Fibroblast of the aortic adventitia (primary cell): ENCODE results near the gene RFX7. TPM values are rescaled to one million over a fixed set of nuclear protein-coding genes. Genes with fewer than 3 reads are reported as not detected.
A peak's percentile ranks its signal among the peaks of the same experiment; 100 is the strongest.

Source experiments
- DNase-seq: peaks from one replicate; pipeline ENCODE4 v3.0.0-alpha.2; 2010; ENCODE audit warnings: low read depth
- H3K4me3 ChIP-seq: 2 replicates; pipeline ENCODE4 v1.5.1; 2011; ENCODE audit warnings: low read depth, mild to moderate bottlenecking, control low read depth, low read length, moderate library complexity
- total RNA-seq: library from RNA; depleted of rRNA; stranded (reverse); fragments of >200 nt; gene quantifications from 2 replicates; pipeline ENCODE4 v1.2.3, GENCODE V29; 2012; ENCODE audit warnings: low replicate concordance
- TF ChIP-seq, protein P1 (sequence below): IDR thresholded peaks from 2 replicates; pipeline ENCODE4 v1.5.1; 2011; ENCODE audit warnings: mild to moderate bottlenecking, low read length, control low read depth, inconsistent platforms; ENCODE audit not compliant: insufficient read depth

Gene RFX7
- total RNA-seq, 1 donor, result 9.5 TPM

DNA sequence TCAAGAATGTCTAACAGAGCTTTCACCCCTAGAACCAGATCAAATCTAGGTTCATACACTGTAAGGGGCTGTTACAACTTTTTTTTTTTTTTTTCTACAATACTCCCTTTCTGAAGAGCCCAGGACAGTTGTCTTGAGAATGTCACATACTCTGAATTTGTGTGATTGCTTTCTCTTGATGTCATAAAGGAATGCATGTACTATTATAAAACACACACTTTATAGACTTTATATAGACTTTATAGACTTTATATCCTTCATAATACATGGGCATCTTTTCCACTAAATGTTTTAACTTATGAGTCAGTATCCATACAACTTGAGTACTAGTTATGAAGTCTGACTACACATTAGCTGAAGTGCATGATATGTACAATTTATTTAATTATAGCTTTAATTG lies 26.3 kb downstream of the RFX7 start:
- no peak overlapping the region for H3K4me3 ChIP-seq
- no peak for DNase-seq
- TF ChIP-seq, protein P1, sequence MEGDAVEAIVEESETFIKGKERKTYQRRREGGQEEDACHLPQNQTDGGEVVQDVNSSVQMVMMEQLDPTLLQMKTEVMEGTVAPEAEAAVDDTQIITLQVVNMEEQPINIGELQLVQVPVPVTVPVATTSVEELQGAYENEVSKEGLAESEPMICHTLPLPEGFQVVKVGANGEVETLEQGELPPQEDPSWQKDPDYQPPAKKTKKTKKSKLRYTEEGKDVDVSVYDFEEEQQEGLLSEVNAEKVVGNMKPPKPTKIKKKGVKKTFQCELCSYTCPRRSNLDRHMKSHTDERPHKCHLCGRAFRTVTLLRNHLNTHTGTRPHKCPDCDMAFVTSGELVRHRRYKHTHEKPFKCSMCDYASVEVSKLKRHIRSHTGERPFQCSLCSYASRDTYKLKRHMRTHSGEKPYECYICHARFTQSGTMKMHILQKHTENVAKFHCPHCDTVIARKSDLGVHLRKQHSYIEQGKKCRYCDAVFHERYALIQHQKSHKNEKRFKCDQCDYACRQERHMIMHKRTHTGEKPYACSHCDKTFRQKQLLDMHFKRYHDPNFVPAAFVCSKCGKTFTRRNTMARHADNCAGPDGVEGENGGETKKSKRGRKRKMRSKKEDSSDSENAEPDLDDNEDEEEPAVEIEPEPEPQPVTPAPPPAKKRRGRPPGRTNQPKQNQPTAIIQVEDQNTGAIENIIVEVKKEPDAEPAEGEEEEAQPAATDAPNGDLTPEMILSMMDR, result no peak

DNA sequence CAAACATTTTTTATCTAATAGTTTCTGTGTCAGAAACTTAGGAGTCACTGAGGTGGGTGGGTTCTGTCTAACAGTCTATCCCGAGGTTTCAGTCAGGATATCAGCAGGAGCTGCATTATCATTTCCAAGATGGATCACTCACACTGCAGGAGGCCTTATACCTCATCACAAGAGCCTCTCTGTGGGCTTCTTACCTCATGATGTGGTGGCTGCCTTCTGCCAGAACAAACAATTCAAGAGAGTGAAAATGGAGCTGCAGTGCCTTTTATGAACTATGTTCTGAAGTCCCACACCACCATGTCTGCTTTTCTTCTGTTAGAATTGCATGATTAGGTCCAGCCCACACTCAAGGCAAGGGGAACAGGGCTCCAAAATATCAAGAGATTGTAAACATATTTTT lies 27.9 kb downstream of the RFX7 start:
- TF ChIP-seq, protein P1, result no peak
- H3K4me3 ChIP-seq, result no peak overlapping the region
- peak; percentile 69 for DNase-seq

DNA sequence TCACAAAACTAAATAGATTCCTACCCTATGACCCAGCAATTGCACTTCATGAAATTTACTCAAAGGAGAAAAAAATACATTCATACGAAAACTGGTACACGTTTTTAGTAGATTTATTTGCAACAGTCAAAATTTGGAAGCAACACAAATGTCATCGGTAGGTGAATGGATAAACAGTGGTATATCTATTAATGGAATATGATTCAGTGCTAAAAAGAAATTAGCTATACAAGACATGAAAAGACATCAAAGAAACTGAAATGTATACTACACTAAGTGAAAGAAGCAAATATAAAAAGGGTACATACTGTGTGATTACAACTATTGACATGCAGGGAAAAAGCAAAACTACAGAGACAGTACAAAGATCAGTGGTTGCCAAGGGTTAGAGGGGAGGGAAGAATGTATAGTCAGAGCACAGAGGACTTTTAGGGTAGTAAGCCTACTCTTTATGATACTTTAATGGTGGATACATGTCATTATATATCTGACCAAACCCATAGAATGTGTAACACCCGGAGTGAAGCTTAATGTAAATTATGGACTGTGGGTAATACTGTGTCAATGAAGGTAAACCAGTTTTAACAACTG lies 31.6 kb downstream of the RFX7 start:
- TF ChIP-seq, protein P1, result no peak
- H3K4me3 ChIP-seq, result no peak overlapping the region
- no peak for DNase-seq

DNA sequence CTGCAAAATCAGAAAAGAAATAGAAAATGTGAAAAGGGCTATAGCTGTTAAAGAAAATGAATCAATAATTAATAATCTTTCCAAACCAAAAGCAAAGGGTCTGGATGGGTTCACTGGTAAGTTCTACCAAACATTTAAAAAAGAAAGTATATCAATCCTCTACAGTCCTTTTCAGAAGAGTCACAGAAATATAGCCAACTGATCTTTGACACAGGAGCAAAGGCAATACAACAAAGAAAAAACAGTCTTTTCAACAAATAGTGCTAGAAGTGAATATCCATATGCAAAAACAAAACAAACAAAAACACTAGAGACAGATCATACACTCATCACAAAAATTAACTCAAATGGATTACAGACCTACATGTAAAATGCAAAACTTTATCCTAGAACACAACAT lies 32.6 kb downstream of the RFX7 start:
- TF ChIP-seq, protein P1, result no peak
- DNase-seq, result no peak
- no peak overlapping the region for H3K4me3 ChIP-seq

DNA sequence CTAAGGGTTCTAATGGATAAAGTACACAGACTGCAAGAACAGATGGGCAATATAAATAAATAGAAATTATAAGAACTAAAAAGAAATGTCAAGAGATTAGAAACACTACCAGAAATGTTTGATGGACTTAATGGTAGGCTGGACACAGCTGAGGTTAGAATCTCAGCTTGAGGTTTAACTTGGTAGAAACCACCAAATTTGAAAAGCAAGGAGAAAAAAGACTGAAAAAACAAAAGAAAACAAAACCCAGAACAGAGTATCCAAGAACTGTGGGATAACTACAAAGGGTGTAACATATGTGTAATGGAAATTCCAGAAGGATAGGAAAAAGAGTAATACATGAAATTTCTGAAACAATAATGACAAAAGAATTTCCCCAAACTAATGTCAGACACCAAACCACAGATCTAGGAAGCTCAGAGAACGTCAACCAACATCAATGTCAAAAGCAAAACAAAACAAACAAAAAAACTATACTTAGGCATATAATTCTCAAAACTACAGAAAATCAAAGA lies 35.0 kb downstream of the RFX7 start:
- DNase-seq, result no peak
- no peak overlapping the region for H3K4me3 ChIP-seq
- TF ChIP-seq, protein P1, result no peak

DNA sequence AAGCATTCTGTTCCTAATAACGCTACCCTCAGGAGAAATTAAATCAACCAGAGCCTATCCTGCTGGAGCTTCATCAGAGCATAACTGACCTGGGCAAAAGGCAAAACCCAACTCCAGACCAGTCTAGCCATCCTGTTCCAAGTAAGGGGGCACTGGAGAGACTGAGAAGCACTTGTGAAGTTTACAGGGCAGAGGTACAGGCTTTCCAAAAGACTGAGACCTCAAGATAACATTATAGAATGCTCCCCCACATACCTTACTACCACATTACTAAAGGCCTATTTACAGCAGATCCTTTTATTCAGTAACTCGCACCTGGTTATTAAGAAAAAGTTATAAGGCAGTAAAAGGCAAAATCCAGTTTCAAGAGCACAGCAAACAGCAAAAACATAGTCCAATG lies 35.5 kb downstream of the RFX7 start:
- TF ChIP-seq, protein P1, result no peak
- no peak for DNase-seq
- no peak overlapping the region for H3K4me3 ChIP-seq

DNA sequence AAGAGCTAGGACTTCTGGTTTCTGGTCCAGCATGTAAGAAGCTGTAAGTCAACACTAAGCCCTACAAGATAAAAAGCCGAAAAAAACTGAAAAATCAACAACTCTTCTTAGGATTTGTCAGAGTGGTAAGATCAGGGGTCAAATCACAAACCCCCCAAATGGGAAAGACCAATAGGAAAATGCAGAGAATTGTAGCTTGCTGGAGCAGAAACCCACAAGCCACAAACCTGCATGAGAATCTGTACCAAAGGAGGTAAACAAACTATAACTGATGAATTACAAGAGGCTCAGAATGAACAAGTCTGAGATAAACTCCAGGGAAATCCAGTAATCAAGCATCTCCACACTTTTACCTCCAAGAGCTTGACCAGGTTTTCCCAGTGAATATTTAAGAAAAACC lies 36.0 kb downstream of the RFX7 start:
- TF ChIP-seq, protein P1, result no peak
- no peak for DNase-seq
- no peak overlapping the region for H3K4me3 ChIP-seq
